Tibial artery (tissue), 4 donors: ENCODE data around the gene IGSF1.
A peak's percentile ranks its signal among the peaks of the same experiment; 100 is the strongest.

ENCODE experiments used
- DNase-seq, 2 donors: peaks; one replicate each; pipeline ENCODE4 v3.0.0-alpha.2; 2019
- H3K27ac ChIP-seq, 2 donors: fragments of 200-600 bp; sonication (generic) in 1 of 2; 1 replicate in 1 of 2; 2 replicates in 1 of 2; pipeline ENCODE4 v1.5.1; 2018 to 2019; ENCODE audit warnings: mild to moderate bottlenecking in 1 of 2
- H3K27me3 ChIP-seq, 2 donors: fragments of 200-600 bp; sonication (generic) in 1 of 2; one replicate each; pipeline versions ENCODE4 v1.5.1 to v1.6.0; 2016 to 2019
- H3K36me3 ChIP-seq, 3 donors: fragments of 200-600 bp; sonication (generic) in 2 of 3; one replicate each; pipeline ENCODE4 v1.5.1; 2016 to 2019; ENCODE audit warnings: mild to moderate bottlenecking in 2 of 3
- H3K4me1 ChIP-seq, 4 donors: fragments of 200-600 bp; sonication (generic) in 2 of 4; 1 replicate in 3 of 4; 2 replicates in 1 of 4; pipeline ENCODE4 v1.5.1; 2016 to 2019
- H3K4me3 ChIP-seq, 2 donors: fragments of 200-600 bp; sonication (generic) in 1 of 2; 1 replicate in 1 of 2; 2 replicates in 1 of 2; pipeline ENCODE4 v1.5.1; 2018 to 2019; ENCODE audit warnings: mild to moderate bottlenecking in 2 of 2
- H3K9me3 ChIP-seq, 3 donors: fragments of 200-600 bp; sonication (generic) in 1 of 3; one replicate each; pipeline ENCODE4 v1.5.1; 2016 to 2019
- CTCF ChIP-seq, 2 experiments: fragments of 200-600 bp in 1 of 2; fragments of 450-650 bp in 1 of 2; IDR thresholded peaks; one replicate each; pipeline ENCODE4 v1.5.1; 2017 to 2019; ENCODE audit warnings: antibody characterized with exemption in 2 of 2, mild to moderate bottlenecking in 1 of 2, moderate library complexity in 1 of 2
- intact Hi-C: fragments of 100-400 bp; cut with DNase I; formaldehyde crosslinking; loops from one replicate; pipeline ENCODE4 v1.15.0; 2023; ENCODE audit warnings: low total_unique reads

The IGSF1 gene

GRCh38 chrX:131288738-131289511, at the start of gene IGSF1:
IGSF1 (minus strand) TSS chrX:131289306; CDS start chrX:131286674, 2,632 bp downstream.
- intact Hi-C loops: no loop called here
- no peak for DNase-seq
- Histone ChIP-seq H3K4me3 (peak within 1 kb of the TSS in 1 of 2 donors; percentile 35), H3K9me3 (no peaks in the 10 kb centered on the region), H3K36me3 (no peaks in the 10 kb centered on the region), H3K27me3 (no peaks in the 10 kb centered on the region), H3K27ac (no peak within 1 kb of the TSS), H3K4me1 (peaks cover 0 to 7% (median 0%) of the 10 kb centered on the region in 4 donors)
- no peak for TF ChIP-seq CTCF (IDR thresholded peaks at IDR 0.05)

- intact Hi-C loops: no loop called here
- no peak for DNase-seq
- Histone ChIP-seq H3K4me3 (no peak overlapping the region), H3K4me1 (no peaks in the 10 kb centered on the region), H3K36me3 (no peaks in the 10 kb centered on the region), H3K27me3 (no peaks in the 10 kb centered on the region), H3K27ac (no peak overlapping the region), H3K9me3 (no peaks in the 10 kb centered on the region)
- no peak for TF ChIP-seq CTCF (IDR thresholded peaks at IDR 0.05)
Observed at GRCh38 chrX:131332331-131332730, 43.2 kb upstream of the IGSF1 start.

GRCh38 chrX:131331152-131331551, 42.0 kb upstream of the IGSF1 start:
- Histone ChIP-seq H3K36me3 (no peaks in the 10 kb centered on the region), H3K27me3 (no peaks in the 10 kb centered on the region), H3K4me3 (no peak overlapping the region), H3K9me3 (no peaks in the 10 kb centered on the region), H3K4me1 (no peaks in the 10 kb centered on the region), H3K27ac (no peak overlapping the region)
- no peak for TF ChIP-seq CTCF (IDR thresholded peaks at IDR 0.05)
- intact Hi-C loops: no loop called here
- DNase-seq: no peak

GRCh38 chrX:131330735-131331134, 41.6 kb upstream of the IGSF1 start:
- no peak overlapping the region for H3K27ac ChIP-seq
- DNase-seq: no peak
- H3K36me3 ChIP-seq: no peaks in the 10 kb centered on the region
- H3K27me3 ChIP-seq: no peaks in the 10 kb centered on the region
- H3K4me3 ChIP-seq: no peak overlapping the region
- no peak for TF ChIP-seq CTCF (IDR thresholded peaks at IDR 0.05)
- H3K9me3 ChIP-seq: no peaks in the 10 kb centered on the region
- intact Hi-C loops: no loop called here
- no peaks in the 10 kb centered on the region for H3K4me1 ChIP-seq

- H3K36me3 ChIP-seq: no peaks in the 10 kb centered on the region
- H3K9me3 ChIP-seq: no peaks in the 10 kb centered on the region
- no peak overlapping the region for H3K4me3 ChIP-seq
- H3K27ac ChIP-seq: no peak overlapping the region
- H3K4me1 ChIP-seq: no peaks in the 10 kb centered on the region
- DNase-seq: no peak
- no peak for TF ChIP-seq CTCF (IDR thresholded peaks at IDR 0.05)
- intact Hi-C loops: no loop called here
- H3K27me3 ChIP-seq: no peaks in the 10 kb centered on the region
Observed at GRCh38 chrX:131322651-131323050, 33.5 kb upstream of the IGSF1 start.
